ENCODE measurements around the gene RPL34.
A peak's percentile ranks its signal among the peaks of the same experiment; 100 is the strongest.
"Not testable (repeated sequence)": the region's sequence is repeated elsewhere in the genome, so short reads cannot be mapped to it uniquely, and the experiment has no call there.

The RPL34 gene

GRCh38 chr4:108620101-108620932, at the start of gene RPL34:
Gene RPL34, plus strand, starts transcription at chr4:108620576. Its CDS starts 1,384 bp downstream, at chr4:108621960.
- peak; percentile 96 for DNase-seq

GRCh38 chr4:108570993-108571569, 49.3 kb upstream of the RPL34 start:
- no peak for DNase-seq

- no peak for DNase-seq
Measured at GRCh38 chr4:108574402-108574801, 46.0 kb upstream of the RPL34 start.

GRCh38 chr4:108581083-108581482, 39.3 kb upstream of the RPL34 start:
- DNase-seq = no peak

GRCh38 chr4:108586778-108587177, 33.6 kb upstream of the RPL34 start:
- no peak for DNase-seq

- no peak for DNase-seq
Measured at GRCh38 chr4:108588878-108589277, 31.5 kb upstream of the RPL34 start.

GRCh38 chr4:108589961-108590360, 30.4 kb upstream of the RPL34 start:
- no peak for DNase-seq

GRCh38 chr4:108590776-108591175, 29.6 kb upstream of the RPL34 start:
- no peak for DNase-seq

GRCh38 chr4:108592674-108592986, 27.7 kb upstream of the RPL34 start:
- DNase-seq = no peak

- DNase-seq = not testable (repeated sequence)
Measured at GRCh38 chr4:108594296-108594695, 26.1 kb upstream of the RPL34 start.

GRCh38 chr4:108596344-108596743, 24.0 kb upstream of the RPL34 start:
- no peak for DNase-seq

- DNase-seq = no peak
Measured at GRCh38 chr4:108601106-108601505, 19.3 kb upstream of the RPL34 start.

GRCh38 chr4:108601532-108601931, 18.8 kb upstream of the RPL34 start:
- no peak for DNase-seq

GRCh38 chr4:108602163-108602562, 18.2 kb upstream of the RPL34 start:
- DNase-seq = no peak

- no peak for DNase-seq
Measured at GRCh38 chr4:108607079-108607815, 13.1 kb upstream of the RPL34 start.

GRCh38 chr4:108611365-108611764, 9.0 kb upstream of the RPL34 start:
- DNase-seq = no peak

- DNase-seq = no peak
Measured at GRCh38 chr4:108612365-108612764, 8.0 kb upstream of the RPL34 start.

GRCh38 chr4:108619372-108620100, 840 bp upstream of the RPL34 start:
- DNase-seq = no peak

- DNase-seq = no peak
Measured at GRCh38 chr4:108620933-108621905, 843 bp downstream of the RPL34 start.

GRCh38 chr4:108622022-108622421, 1.6 kb downstream of the RPL34 start:
- DNase-seq = no peak

GRCh38 chr4:108622828-108623227, 2.5 kb downstream of the RPL34 start:
- DNase-seq = no peak

All from right forelimb (tissue), 1 donor.